GM19452 (cell line): ENCODE results near the gene RPL26.

Source experiments
- ATAC-seq: cut with Tn5 transposase; IDR thresholded peaks from one replicate; pipeline ENCODE4 v1.9.1; 2021; ENCODE audit not compliant: unreplicated experiment

Gene RPL26

DNA sequence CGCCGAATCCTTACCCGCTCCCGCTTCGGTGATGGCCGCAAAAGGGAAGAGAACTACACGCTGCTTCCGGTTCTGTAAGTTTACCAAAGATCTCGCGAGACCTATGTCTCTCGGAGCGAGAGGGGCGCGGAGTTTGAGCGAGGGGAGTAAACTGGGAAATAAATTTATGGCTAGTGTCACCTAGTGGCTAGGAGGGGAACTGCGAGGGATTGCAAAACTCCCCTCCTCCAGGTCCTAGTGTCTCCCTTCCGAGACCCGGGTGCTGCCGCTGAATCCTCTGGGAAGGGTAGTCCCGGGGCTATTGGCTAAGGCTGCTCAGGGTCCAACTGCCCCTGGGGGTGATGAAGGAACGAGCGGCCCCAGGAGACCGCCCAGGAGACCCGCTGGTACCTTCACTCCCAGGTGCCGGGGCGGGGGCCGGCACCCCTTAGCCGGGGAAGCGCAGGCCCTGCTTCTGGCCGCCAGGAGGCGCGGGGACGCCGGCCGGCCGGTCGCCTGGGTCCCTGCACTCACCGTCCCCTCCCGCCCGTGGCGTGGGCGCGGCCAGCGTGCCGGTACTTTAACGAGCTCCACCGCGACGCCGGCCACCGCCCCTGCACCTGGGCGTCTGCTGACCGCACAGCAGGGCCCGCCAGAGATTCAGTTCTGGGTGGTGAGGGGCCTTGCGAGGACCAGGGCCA, at the start of gene RPL26:
Gene RPL26 (minus strand): TSS at position 51 of the 680 bp plus-strand sequence. CDS start 883 bp downstream, outside the sequence.
- ATAC-seq, result peak; percentile 87

DNA sequence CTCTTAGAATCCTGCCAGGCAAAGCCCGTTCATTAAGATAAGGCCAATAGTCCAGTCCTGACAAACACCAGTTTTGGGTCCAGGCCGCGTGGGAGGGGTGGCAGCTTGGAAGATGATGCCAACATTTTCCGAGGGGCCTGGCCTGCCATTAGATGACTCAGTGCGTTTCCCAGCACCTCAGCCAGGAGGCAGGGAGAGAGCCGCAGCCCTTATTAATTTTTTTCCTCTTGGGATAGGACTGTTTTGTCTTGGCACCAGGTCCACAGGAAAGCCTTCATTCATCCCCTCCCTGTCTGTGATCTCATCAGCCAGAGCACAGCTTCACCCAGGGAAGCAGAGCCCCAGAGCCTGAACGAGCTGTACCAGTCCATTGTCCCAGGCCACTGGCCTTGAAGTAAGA, 48.0 kb upstream of the RPL26 start:
- ATAC-seq, result no peak

DNA sequence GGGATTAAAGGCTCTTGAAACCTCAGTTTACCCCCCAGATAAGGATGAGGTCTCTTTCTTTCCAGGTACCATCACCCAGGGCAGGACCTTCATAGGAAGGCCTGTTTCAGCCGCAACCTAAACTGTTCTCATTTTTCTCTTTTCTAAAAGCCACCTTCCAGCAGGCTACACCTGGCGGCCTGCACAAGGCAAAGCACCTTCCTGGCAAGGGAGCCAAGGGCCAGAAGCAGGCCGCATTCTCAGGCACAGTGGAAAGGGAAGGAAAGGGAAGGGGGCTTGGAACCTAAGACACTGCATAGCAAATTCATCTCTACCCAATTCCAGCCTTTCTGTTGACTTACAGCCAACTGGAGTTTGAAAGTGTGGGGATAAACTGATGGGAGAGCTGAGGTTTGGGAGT, 43.8 kb upstream of the RPL26 start:
- ATAC-seq, result no peak

DNA sequence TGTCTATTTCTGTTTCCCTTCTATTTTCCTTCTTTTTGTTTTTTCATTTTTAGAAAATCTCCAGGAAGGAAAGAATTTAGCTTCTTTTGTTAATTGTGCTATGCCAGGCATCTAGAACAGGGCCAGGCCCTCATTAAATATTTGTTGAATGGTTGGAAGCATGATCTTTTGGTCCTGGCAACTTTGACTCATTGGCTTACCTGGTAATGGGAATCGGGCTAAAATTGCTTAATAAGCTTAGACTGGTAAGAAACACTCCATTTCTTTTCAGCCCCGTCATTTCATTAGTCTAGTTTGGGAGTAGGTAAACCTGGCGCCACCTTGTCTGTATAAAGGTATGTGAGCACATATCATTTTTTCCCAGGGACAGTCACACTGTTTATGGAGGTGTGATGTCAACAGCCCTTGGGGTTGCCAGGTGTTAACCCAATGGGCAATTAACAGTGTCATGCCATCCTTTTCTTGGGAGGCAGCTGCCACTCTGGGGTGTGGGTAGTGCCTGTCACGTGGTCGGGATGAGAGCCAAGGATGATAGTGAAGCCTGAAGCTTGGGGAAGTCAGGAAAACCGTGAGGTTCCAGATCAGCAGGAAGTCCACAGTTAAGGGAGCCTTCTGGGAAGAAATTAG, 43.2 kb upstream of the RPL26 start:
- ATAC-seq, result no peak

DNA sequence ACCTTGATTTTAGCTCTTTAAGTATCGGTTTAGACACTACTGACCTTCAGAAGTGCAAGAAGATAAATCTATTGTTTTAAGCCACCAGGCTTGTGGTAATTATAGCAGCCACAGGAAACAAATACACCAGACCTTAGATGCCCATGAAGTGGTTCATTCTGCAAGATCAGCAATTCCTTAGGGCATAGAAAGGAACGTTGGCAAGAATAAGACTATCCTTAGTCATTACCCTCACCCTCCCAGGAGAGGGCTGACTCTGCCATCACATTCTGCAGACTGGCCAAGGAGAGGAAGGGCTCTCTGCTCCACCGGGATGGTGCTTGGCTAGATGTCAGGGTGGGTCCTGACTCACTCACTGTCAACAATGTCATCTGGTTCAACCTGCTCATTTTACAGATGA, 38.6 kb upstream of the RPL26 start:
- ATAC-seq, result no peak

DNA sequence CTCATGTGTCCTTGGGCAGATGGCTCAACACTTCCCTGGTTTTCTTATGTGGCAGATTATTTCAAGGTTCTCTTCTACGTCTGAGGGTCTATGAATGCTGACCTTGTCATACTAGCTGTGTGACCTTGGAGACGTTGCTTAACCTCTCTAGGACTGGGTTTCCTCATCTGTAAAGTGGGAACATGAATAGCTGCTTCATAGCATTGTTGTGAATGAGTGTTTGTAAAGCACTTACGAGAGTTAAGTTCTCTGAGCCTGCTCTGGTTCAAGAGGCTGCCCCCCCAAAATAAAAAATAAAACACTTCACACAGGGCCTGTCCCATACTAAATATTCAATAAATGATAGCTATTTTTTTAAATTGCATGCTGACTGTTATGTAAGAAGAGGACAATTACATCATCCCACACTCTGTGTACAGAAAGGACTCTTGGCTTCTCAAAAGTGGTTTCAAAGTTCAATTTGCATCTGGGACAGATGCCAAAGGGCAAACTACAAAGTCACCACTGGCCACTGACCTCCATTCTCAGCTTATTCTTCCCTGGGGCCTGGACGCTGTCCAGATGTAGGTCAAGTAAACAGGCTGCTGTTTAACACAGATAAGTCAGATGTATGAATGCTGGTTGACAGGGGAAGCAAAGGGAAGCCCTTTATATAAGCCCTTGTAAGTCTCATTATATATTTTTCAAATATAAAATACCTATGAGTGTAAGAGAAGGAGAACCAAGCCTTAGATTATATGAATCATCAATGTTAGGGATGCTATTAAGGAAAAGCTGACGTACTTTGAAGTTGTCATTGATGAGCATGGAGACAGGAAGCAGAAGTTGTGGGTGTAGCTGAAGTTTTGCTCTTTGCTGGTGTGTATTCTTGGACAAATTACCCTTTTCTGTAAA, 37.3 kb upstream of the RPL26 start:
- no peak for ATAC-seq

DNA sequence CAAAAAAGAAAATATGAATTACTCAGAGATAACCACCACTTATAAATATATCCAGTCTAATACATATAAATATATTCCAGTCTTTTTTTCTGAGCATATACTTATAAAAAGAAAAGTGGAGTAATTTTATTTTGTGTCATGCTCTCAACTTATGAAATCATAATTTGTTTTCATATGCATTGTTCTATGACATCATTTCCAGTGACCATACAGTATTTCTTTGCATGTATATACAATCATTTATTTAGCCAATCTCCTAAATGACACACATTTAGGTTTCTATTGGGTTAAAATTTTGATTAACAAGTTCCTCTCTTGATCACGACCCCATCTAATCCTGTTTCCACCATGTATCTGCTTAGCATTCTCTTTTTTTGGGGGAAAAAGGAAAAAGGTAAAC, 36.3 kb upstream of the RPL26 start:
- no peak for ATAC-seq

DNA sequence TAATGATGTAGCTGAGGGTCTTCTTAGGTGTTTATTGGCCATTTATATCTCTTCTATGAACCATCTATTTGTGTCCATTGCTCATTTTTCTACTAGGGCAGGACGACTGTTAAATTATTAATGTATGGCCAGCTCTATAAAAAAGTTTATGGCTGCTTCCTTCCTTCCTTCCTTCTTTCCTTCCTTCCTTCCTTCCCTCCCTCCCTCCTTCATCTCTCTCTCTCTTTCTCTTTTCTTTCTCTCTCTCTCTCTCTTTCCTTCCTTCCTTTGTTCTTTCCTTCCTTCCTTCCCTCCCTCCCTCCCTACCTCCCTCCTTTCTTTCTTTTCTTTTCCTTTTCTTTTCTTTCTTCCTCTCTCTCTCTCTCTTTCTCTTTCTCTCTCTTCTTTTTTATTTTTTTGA, 35.5 kb upstream of the RPL26 start:
- no peak for ATAC-seq

DNA sequence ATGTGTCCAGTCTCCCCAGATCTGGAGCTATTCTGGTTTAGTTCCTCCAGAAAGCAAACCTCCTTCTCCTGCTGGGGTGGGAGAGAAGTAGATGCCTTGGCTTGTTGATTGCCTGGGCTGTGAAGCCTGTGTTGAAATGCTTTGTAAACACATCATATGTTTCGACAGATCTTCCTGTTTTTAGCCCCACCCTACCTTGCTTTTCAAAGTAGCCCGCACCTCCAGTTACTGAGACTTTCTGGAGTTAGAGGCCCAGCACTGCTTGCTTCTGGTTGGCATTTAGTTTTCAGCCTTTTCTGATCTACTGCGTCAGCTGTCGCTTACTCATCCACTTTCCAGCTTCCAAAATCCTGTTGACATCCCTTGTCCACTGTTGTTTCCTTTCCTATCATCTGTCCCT, 34.8 kb upstream of the RPL26 start:
- ATAC-seq, result no peak

DNA sequence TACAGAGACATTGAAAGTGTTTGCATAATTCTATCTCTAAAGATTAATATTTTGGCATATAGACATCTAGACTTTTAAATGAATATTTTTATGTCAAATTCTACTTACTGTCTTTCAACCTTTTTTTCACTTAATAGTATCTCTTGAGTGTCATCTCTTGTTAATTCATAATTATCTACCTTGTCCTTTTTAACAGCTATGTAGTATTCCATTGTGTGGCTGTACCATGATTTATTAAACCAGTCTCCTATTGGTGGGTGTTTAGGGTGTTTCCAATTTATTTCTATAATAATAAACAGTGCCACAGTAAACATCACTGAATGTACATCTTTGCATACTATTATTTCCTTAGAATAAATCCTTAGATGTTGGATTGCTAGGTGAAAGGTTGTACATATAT, 30.9 kb upstream of the RPL26 start:
- no peak for ATAC-seq

DNA sequence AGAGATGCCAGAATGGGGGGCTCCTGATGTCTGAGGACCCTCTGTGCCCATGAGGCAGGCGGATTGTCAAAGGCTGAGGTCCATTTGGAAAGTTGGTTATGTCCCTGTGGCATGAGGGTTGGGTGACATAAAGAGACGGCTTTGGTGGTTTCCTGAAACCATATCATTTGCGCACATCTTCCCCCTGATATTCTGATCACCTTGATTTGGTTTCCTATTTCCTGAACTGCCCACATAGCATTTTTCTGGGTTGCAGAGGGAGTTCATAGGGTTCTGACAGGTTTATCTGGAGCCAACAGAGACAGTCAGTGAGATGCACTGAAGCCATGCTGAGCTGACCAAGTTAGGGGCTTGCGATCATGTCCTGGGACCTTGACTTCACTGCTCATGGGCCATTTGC, 30.3 kb upstream of the RPL26 start:
- no peak for ATAC-seq

DNA sequence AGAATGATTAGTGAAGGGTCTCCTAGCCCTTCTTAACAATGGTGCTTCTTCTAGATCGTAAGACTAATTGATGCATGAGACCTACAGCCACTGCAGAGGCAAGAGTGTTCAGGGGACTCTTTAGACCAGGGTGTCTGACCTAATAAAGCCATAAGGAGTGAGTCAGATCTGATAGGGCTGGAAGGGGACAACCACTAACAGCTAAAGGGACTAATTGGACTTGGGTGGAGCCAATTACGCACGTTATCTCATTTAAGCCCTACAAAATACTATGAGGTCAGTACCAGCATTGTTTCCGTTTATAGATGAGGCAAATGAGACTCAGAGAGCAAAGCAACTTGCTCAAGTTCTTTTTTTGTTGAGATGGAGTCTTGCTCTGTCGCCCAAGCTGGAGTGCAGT, 29.1 kb upstream of the RPL26 start:
- no peak for ATAC-seq

DNA sequence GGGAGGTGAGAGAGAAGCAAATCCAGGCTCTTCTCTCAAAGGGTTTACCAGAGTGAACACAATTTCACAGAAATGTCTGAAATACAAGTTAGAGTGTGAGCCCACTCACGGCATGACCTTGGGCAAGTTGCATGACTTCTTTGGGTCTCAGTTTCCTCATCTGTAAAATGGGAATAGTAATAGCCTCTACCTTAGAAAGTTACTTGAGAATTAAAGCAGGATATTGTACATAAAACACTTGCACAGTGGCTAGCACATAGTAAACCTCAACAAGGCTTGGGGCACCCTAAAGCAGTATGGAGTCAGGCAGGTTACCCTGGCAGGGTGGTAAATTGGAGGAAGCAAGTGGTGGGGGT, 27.9 kb upstream of the RPL26 start:
- no peak for ATAC-seq

DNA sequence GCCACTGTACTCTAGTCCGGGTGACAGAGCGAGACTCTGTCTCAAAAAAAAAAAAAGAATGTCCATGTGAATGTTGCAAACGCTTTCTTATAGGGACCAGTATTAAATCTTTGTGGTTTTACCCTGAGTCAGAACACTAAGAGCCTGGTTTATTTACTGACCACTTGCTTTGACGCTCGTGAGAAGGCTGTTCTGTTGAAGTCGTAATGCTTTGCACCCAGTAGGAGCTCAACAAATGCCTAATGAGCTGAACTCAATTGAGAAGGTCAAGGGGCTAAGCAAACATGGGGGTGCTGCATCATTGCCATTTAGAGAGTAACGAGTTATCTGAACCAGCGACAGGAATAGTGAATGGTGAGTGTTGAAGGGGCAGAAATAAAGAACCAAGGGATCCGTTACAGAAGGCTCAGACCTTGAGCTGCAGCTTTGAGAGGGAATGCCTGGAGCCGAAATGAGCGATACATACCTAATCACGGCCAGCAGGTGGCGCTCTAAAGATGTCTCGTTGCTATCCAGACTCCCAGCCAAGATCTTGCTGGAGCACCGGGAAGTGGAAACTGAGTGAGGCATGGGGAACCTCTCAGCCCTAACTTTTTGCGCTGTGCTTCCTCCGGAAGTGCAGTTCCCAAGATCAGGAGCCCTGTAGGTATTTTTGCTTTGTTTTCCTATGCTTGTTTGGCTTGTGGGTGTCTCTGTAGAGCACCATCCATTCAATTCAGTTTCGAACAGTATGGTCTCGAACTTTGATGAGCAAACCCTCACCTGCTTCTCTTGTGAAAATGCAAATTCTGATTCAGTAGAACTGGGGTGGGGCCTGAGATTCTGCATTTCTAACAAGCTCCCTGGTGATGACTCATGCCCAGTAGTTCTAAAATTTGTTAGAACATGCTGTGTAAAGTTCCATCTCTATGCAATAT, 27.2 kb upstream of the RPL26 start:
- ATAC-seq, result no peak

DNA sequence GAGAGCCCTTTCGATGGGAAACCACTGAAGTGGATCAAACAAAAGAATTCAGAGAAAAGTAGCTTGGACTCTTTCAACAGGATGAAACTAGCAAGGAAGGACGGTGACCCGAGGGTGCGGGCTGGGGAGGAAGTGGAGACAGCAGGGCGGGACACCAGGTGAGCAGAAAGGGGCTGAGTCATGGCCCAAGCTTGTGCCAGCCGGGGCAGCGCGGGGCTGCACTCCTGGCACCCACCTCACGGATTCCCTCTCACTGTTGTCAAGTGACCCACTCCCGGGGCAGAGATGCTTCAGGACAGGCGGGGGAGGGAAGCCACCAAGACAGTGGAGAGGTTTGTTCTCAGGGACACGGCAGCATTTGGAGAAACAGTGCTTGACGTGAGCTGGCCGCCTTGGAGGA, 25.4 kb upstream of the RPL26 start:
- no peak for ATAC-seq

DNA sequence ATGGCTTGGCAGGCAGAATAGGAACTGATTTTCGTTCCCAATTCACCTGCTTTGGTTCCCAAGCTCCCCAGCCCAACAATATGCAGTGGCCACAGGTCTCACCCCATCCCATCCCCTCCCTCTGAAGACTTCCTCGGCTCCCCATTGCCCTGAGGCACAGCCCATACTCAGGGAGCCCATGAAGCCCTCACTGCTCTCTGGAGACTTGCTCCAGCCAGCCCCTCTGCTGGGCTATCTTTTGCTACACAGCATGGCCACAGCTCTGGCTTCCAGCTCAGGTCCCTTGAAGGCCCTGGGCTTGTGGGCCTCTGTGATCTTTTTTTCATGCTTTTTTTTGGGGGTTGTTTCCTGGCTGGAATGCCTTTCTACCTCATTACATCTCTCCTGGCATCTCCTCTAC, 23.2 kb upstream of the RPL26 start:
- no peak for ATAC-seq

DNA sequence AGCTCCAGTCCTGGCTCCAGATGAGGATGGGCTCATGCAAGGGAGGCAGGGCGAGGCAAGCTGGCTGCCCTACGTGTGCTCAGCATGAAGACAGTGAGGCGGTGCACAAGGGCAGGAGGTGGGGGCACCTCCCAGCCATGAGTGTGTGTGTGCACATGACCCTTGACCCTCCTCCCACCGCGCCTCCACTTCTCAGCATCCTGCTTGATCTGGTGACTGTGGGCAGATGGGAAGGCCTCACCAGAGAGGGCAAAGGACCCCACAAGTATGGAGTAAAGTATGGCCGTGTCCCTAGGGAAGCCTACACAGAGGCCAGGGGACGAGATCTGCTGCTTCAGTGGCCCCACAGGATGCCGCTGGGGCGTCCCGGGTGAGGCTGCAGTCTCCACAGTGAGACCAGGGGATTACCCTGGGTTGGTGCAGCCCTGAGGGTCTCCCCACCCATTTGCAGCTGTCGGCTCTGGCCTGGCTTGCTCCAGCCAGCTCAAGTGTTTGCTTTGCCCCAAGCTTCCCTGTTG, 22.6 kb upstream of the RPL26 start:
- no peak for ATAC-seq

DNA sequence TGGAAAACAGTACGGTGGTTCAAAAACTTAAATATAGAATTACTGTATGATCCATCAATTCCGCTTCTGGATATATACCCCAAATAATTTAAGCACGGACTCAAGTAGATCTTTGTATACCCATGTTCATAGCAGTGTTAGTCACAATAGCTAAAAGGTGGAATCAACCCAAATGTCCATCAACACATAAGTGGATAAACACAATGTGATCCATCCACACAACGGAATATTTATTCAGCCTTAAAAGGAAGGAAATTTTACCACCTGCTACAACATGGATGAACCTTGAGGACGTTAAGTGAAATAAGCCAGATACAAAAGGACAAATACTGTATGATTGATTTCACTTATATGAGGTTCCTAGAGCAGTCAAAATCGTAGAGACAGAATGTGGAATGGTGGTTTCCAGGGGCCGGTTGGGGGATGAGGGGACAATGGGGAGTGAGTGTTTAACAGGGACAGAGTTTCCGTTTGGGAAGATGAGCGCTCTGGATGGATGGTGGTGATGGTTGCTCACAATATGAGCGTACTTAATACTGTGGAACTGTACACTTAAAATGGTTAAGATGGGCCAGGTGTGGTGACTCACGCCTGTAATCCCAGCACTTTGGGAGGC, 20.0 kb upstream of the RPL26 start:
- no peak for ATAC-seq

DNA sequence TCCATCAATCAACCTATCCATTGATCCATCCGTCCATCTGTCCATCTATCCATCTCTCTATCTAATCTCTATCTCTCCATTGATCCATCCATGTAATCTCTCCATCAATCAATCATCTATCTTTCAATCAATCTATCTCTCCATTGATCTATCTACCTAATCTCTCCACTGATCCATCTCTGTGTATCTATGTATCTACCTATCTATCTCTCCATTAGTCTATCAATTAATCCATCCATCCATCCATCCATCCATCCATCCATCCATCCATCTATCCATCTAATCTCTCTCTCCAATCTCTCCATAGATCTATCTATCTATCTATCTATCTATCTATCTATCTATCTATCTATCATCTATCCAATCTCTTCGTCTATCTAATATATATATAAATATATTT, 18.1 kb upstream of the RPL26 start:
- no peak for ATAC-seq

DNA sequence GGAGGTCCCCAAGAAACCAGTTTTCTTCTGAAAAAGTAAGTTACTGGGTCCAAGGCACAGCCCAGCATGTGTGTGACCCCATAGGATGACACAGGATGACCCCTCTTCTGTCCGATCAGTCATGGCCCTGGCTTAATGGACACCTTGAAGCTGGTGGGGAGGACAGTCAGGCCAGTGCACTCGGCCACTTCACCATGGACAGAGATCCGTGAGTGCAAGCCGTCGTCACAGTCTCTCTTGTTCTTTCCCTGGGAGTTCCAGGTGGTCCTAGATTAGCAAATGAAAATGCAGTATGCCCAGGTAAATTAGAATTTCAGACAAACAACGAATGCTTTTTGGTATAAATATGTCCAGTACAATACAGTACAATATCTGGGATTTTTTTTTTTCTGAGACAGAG, 16.0 kb upstream of the RPL26 start:
- ATAC-seq, result no peak
